Right atrium auricular region (tissue), 2 donors: Measurements from ENCODE around the gene HERC3. TPM values are rescaled to one million over a fixed set of nuclear protein-coding genes. Genes with fewer than 3 reads are reported as not detected.

Experiments
- DNase-seq: peaks from one replicate; pipeline ENCODE4 v3.0.0-alpha.2; 2019; ENCODE audit warnings: low spot score
- H3K27ac ChIP-seq, 2 donors: fragments of 200-600 bp; sonication (generic); 1 replicate in 1 of 2; 2 replicates in 1 of 2; pipeline ENCODE4 v1.5.1; 2016 to 2019
- H3K27me3 ChIP-seq, 2 donors: fragments of 200-600 bp; sonication (generic); one replicate each; pipeline versions ENCODE4 v1.5.1 to v1.6.0; 2017 to 2019
- H3K36me3 ChIP-seq: fragments of 200-600 bp; sonication (generic); one replicate; pipeline ENCODE4 v1.5.1; 2016
- H3K4me1 ChIP-seq, 2 donors: fragments of 200-600 bp; sonication (generic); one replicate each; pipeline versions ENCODE4 v1.5.1 to v1.6.0; 2017 to 2019
- H3K4me3 ChIP-seq, 2 donors: fragments of 200-600 bp; sonication (generic); 1 replicate in 1 of 2; 2 replicates in 1 of 2; pipeline ENCODE4 v1.5.1; 2017 to 2019; ENCODE audit warnings: mild to moderate bottlenecking in 1 of 2, moderate library complexity in 1 of 2
- H3K9me3 ChIP-seq, 2 donors: fragments of 200-600 bp; sonication (generic); one replicate each; pipeline ENCODE4 v1.5.1; 2019
- CTCF ChIP-seq, 2 donors: fragments of 200-600 bp; sonication (generic); IDR thresholded peaks; one replicate each; pipeline ENCODE4 v1.5.1; 2019; ENCODE audit warnings: antibody characterized with exemption in 2 of 2
- total RNA-seq, 2 donors: library from RNA; depleted of rRNA; stranded (reverse); fragments of >200 nt; gene quantifications; one replicate each; pipeline ENCODE4 v1.1.0, GENCODE V29; 2016

HERC3 gene
- total RNA-seq, 2 donors from 2014 or later = 27.4 to 36.2 TPM

- Histone ChIP-seq H3K4me3 (no peak overlapping the region), H3K27me3 (no peaks in the 10 kb centered on the region), H3K36me3 (peaks cover 13% of the 10 kb centered on the region), H3K9me3 (no peaks in the 10 kb centered on the region), H3K4me1 (peaks cover 0 to 32% of the 10 kb centered on the region in 2 donors), H3K27ac (peak overlapping the region in 1 of 2 donors; percentile 57)
- no peak for TF ChIP-seq CTCF (IDR thresholded peaks at IDR 0.05)
- no peak for DNase-seq
Observed at GRCh38 chr4:88736264-88736663, 144.0 kb downstream of the HERC3 start.

GRCh38 chr4:88737307-88737941 lies 145.1 kb downstream of the HERC3 start:
- H3K9me3 ChIP-seq = no peaks in the 10 kb centered on the region
- H3K27me3 ChIP-seq = no peaks in the 10 kb centered on the region
- no peak overlapping the region for H3K4me3 ChIP-seq
- no peak overlapping the region for H3K27ac ChIP-seq
- no peak for DNase-seq
- H3K4me1 ChIP-seq = peaks cover 0 to 32% of the 10 kb centered on the region in 2 donors
- TF ChIP-seq CTCF (IDR thresholded peaks at IDR 0.05) = no peak
- H3K36me3 ChIP-seq = peaks cover 21% of the 10 kb centered on the region

GRCh38 chr4:88738180-88738579 lies 145.9 kb downstream of the HERC3 start:
- no peak overlapping the region for H3K27ac ChIP-seq
- peaks cover 0 to 32% of the 10 kb centered on the region in 2 donors for H3K4me1 ChIP-seq
- no peak overlapping the region for H3K4me3 ChIP-seq
- no peak for DNase-seq
- H3K9me3 ChIP-seq = no peaks in the 10 kb centered on the region
- H3K27me3 ChIP-seq = no peaks in the 10 kb centered on the region
- H3K36me3 ChIP-seq = peaks cover 21% of the 10 kb centered on the region
- no peak for TF ChIP-seq CTCF (IDR thresholded peaks at IDR 0.05)

- peaks cover 0 to 24% of the 10 kb centered on the region in 2 donors for H3K4me1 ChIP-seq
Observed at GRCh38 chr4:88742561-88742960, 150.3 kb downstream of the HERC3 start.

GRCh38 chr4:88743696-88744095 lies 151.4 kb downstream of the HERC3 start:
- Histone ChIP-seq H3K4me3 (no peak overlapping the region), H3K27me3 (no peaks in the 10 kb centered on the region), H3K4me1 (peaks cover 0 to 21% of the 10 kb centered on the region in 2 donors), H3K36me3 (peaks cover 32% of the 10 kb centered on the region), H3K27ac (no peak overlapping the region), H3K9me3 (no peaks in the 10 kb centered on the region)
- TF ChIP-seq CTCF (IDR thresholded peaks at IDR 0.05) = no peak
- DNase-seq = no peak

More at GRCh38 chr4:88742561-88742960, 150.3 kb downstream of the HERC3 start:
- Histone ChIP-seq H3K27ac (no peak overlapping the region), H3K4me3 (no peak overlapping the region), H3K27me3 (no peaks in the 10 kb centered on the region), H3K9me3 (no peaks in the 10 kb centered on the region), H3K36me3 (peaks cover 31% of the 10 kb centered on the region)
- TF ChIP-seq CTCF (IDR thresholded peaks at IDR 0.05) = no peak
- DNase-seq = no peak

- Histone ChIP-seq H3K9me3 (no peaks in the 10 kb centered on the region), H3K36me3 (peaks cover 39% of the 10 kb centered on the region), H3K4me3 (no peak overlapping the region), H3K27ac (peak overlapping the region in 1 of 2 donors; percentile 62), H3K27me3 (no peaks in the 10 kb centered on the region), H3K4me1 (peaks cover 0 to 21% of the 10 kb centered on the region in 2 donors)
- TF ChIP-seq CTCF (IDR thresholded peaks at IDR 0.05) = no peak
- no peak for DNase-seq
Observed at GRCh38 chr4:88744609-88745008, 152.3 kb downstream of the HERC3 start.
